BE2C (cell line): ENCODE data around the gene ABCA5.
A peak's percentile ranks its signal among the peaks of the same experiment; 100 is the strongest.

ENCODE experiments used
- DNase-seq: peaks from one replicate; pipeline ENCODE4 v3.0.0-alpha.2; 2020
- H3K27me3 ChIP-seq: fragments of 250-450 bp; sonication (Bioruptor Pico); 2 replicates; pipeline ENCODE4 v1.5.1; 2020; ENCODE audit warnings: mild to moderate bottlenecking
- H3K36me3 ChIP-seq: fragments of 250-450 bp; sonication (Bioruptor Pico); 2 replicates; pipeline ENCODE4 v1.5.1; 2020; ENCODE audit warnings: mild to moderate bottlenecking
- H3K4me1 ChIP-seq: fragments of 250-450 bp; sonication (Bioruptor Pico); 2 replicates; pipeline ENCODE4 v1.5.1; 2020
- H3K4me3 ChIP-seq: 2 replicates; pipeline ENCODE4 v1.5.1; 2011; ENCODE audit warnings: low read depth, low read length
- H3K9me3 ChIP-seq: fragments of 250-450 bp; sonication (Bioruptor Pico); 2 replicates; pipeline ENCODE4 v1.5.1; 2020
- TF ChIP-seq, protein P1 (sequence below): IDR thresholded peaks from 2 replicates; pipeline ENCODE4 v1.5.1; 2012; ENCODE audit warnings: mild to moderate bottlenecking, low read depth, low read length

The ABCA5 gene

DNA sequence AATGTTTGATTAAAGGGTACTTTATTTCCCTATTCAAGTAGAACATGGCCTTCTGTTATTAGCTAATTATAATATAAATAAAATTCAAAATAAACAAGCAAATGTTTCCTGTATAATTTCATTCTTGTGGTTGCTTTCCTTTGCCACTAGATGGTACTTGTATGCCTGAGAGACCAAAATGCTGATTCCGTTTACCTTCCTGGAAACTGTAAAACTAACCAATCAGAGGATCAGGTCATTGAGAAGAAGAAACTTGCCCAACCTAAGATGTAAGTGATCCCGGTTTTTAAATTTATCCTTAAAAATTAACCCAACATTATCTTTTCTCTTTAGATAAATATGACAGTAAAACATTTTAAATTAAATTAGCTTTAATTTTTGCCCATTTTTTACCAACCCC is 8.1 kb upstream of the ABCA5 start:
- H3K4me3 ChIP-seq = no peak overlapping the region
- TF ChIP-seq, protein P1, sequence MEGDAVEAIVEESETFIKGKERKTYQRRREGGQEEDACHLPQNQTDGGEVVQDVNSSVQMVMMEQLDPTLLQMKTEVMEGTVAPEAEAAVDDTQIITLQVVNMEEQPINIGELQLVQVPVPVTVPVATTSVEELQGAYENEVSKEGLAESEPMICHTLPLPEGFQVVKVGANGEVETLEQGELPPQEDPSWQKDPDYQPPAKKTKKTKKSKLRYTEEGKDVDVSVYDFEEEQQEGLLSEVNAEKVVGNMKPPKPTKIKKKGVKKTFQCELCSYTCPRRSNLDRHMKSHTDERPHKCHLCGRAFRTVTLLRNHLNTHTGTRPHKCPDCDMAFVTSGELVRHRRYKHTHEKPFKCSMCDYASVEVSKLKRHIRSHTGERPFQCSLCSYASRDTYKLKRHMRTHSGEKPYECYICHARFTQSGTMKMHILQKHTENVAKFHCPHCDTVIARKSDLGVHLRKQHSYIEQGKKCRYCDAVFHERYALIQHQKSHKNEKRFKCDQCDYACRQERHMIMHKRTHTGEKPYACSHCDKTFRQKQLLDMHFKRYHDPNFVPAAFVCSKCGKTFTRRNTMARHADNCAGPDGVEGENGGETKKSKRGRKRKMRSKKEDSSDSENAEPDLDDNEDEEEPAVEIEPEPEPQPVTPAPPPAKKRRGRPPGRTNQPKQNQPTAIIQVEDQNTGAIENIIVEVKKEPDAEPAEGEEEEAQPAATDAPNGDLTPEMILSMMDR = peak; percentile 45
- H3K36me3 ChIP-seq = no peaks in the 10 kb centered on the region
- no peaks in the 10 kb centered on the region for H3K27me3 ChIP-seq
- DNase-seq = no peak
- no peaks in the 10 kb centered on the region for H3K4me1 ChIP-seq
- H3K9me3 ChIP-seq = no peaks in the 10 kb centered on the region

DNA sequence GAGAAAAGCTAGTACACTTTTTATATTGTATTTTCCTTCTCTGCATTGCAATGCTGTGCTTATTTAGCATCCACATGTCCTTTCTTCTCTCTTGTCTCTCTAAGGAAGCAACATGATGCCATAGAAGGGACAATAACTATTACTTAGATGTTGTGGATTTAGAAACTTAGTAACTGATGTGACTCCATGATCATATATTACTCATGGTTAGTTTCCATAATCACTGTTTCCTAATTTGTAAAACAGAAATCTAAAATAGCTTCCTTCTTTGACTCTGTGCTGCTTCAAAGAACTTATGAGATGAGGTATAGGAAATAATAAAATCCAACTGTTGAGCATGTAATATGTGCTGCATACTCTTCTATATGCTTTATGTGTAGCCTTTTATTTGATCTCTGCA is 6.6 kb upstream of the ABCA5 start:
- Histone ChIP-seq H3K9me3 (no peaks in the 10 kb centered on the region), H3K4me1 (no peaks in the 10 kb centered on the region), H3K4me3 (no peak overlapping the region), H3K36me3 (no peaks in the 10 kb centered on the region), H3K27me3 (no peaks in the 10 kb centered on the region)
- DNase-seq = no peak
- TF ChIP-seq, protein P1 = no peak

DNA sequence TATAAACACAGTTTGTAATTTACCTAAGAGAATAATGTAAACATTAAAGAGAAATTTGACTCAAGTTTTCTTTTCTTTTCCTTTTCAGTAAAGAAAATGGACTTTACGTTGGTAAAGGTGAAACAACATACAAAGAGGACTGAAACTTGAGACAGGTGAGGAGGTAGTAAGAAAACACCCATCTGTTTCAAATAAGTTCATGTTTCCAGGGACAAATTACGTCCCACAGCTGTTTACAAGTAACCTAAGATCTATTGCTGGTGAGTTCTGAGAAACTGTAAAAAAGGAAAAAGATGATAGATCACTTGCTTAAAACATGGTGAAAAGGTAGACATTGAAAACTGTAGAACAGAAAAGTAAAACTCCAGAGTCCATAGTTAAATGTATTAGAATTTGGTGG is 4.8 kb upstream of the ABCA5 start:
- H3K4me1 ChIP-seq = no peaks in the 10 kb centered on the region
- H3K4me3 ChIP-seq = no peak overlapping the region

DNA sequence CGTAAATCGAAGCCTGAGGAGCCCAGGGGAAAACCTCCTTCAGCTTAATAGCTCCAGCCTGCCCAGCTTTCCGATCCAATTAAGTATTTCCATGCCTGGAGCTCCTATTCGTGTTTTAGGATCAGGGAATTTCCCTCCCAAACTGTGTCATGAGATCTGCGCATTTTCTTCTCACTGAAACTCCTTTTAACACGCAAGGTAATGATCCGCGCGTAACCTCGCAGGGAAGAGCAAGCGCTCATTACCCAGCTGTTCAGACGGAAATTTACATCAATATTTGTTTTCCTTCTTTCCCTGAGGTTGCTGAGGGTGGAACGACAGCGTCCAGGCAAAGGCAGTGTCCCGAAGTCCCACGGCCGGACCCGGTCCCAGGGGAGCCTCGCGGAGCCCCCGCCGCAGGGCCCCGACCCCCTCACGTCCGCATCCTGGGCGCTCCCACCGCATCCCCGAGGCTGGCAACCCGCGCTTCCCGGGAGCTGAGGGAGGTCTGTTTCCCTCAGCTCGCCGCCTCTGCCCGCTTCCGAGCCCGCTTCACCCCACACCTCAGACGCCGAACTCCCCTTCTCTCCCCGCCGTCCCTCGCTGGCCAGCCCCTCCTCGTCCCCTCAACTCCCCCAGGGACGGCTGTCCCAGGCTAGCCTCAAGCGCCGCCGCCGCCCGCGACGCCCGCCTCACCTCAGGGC is 415 bp downstream of the ABCA5 start:
- TF ChIP-seq, protein P1 = no peak
- Histone ChIP-seq H3K4me1 (no peaks in the 10 kb centered on the region), H3K4me3 (peak overlapping the region; percentile 54), H3K9me3 (no peaks in the 10 kb centered on the region; the same call in 1 of the 2 replicates), H3K36me3 (no peaks in the 10 kb centered on the region), H3K27me3 (peaks cover 14% of the 10 kb centered on the region)
- DNase-seq = no peak

More for the DNA sequence above, 4.8 kb upstream of the ABCA5 start:
- no peaks in the 10 kb centered on the region for H3K9me3 ChIP-seq
- H3K36me3 ChIP-seq = no peaks in the 10 kb centered on the region
- no peak for DNase-seq
- TF ChIP-seq, protein P1 = no peak
- no peaks in the 10 kb centered on the region; the same call in 1 of the 2 replicates for H3K27me3 ChIP-seq

DNA sequence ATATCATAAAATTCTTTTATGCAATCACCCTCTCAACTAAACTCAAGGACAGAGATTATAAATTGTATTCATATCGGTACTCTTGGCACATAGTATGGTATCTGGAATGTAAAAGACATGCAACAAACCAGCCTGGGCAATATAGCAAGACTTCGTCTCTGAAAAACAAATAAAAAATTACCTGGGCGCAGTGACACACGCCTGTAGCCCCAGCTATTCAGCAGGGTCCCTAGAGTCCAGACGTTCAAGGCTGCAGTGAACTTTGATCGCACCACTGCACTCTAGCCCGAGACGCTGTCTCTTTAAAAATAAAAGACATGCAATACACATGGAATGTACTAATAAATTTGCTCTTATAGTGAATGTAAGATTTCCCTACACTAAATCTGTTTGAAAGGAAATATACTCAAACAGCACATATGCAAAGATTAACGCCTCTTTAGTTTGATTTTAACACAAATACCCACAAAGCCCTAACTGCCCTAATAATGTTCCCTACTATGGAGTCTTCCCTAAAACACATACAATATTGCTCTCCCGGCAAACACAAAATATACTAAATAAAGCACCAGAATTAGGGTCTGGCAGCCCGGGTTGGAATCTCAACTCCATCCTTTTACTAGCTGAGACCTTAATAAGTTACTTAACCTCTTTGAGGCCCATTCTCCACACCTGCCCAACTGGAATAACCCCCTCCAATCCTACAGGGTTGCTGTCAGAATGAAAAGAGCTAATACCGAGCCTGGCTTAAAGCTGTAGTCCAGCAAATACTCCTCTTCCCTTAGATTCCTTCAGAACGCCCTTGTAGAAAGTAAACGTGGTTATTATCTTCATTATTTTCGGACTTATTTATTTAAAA is 1.2 kb downstream of the ABCA5 start:
- no peak for DNase-seq
- H3K4me1 ChIP-seq = no peaks in the 10 kb centered on the region
- no peaks in the 10 kb centered on the region for H3K36me3 ChIP-seq
- H3K9me3 ChIP-seq = no peaks in the 10 kb centered on the region; the same call in 1 of the 2 replicates
- TF ChIP-seq, protein P1 = no peak
- peaks cover 14% of the 10 kb centered on the region for H3K27me3 ChIP-seq
- peak overlapping the region; percentile 54 for H3K4me3 ChIP-seq

DNA sequence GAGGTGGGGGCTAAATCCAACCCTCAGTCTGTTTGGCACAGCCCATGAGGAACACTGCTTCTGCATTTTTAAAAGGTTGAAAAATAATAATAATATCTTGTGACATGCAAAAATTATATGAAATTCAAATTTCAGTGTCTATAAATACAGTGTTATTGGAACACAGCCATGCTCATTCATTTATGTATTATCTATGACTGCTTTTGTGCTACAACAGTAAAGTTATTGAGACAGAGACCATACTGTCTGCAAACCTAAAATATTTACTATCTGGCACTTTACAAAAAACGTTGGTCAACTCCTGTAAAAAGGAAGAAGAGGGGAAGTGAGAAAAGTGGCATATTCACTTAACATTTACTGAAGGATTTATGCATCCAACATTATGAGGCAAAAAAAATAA is 3.1 kb downstream of the ABCA5 start:
- Histone ChIP-seq H3K36me3 (no peaks in the 10 kb centered on the region), H3K4me1 (no peaks in the 10 kb centered on the region), H3K9me3 (no peaks in the 10 kb centered on the region; the same call in 1 of the 2 replicates), H3K27me3 (peaks cover 14% of the 10 kb centered on the region), H3K4me3 (no peak overlapping the region)
- TF ChIP-seq, protein P1 = no peak
- DNase-seq = no peak
